GM12878 (cell line): ENCODE results near the gene FGFBP1. TPM values are rescaled to one million over a fixed set of nuclear protein-coding genes. Genes with fewer than 3 reads are reported as not detected.

Source experiments
- ASH2L ChIP-seq: fragments of 300-600, 200-600 bp; sonication (generic); IDR thresholded peaks from 2 replicates; pipeline ENCODE4 v1.6.1; 2017; ENCODE audit warnings: low read depth, mild to moderate bottlenecking, borderline replicate concordance
- BCL11A ChIP-seq: IDR thresholded peaks from 2 replicates; pipeline ENCODE4 v1.6.1; 2011; ENCODE audit warnings: low read depth, low read length
- CEBPZ ChIP-seq: fragments of 150-350 bp; IDR thresholded peaks from 2 replicates; pipeline ENCODE4 v1.6.1; 2016; ENCODE audit warnings: low read depth, low read length
- CREM ChIP-seq: IDR thresholded peaks from 2 replicates; pipeline ENCODE4 v1.6.1; 2014; ENCODE audit warnings: antibody characterized with exemption, low read depth
- DPF2 ChIP-seq: fragments of 450-650 bp; IDR thresholded peaks from 2 replicates; pipeline ENCODE4 v1.6.1; 2017; ENCODE audit warnings: mild to moderate bottlenecking
- GATAD2B ChIP-seq: fragments of 450-650 bp; conservative IDR thresholded peaks from 2 replicates; pipeline ENCODE4 v1.6.1; 2017; ENCODE audit warnings: low read depth, mild to moderate bottlenecking, moderate library complexity
- HDAC2 ChIP-seq: fragments of 200-600 bp; sonication (generic); IDR thresholded peaks from 2 replicates; pipeline ENCODE4 v1.6.1; 2017
- IRF3 ChIP-seq: fragments of 450-650 bp; IDR thresholded peaks from 2 replicates; pipeline ENCODE4 v1.6.1; 2014; ENCODE audit warnings: mild to moderate bottlenecking
- MEF2A ChIP-seq: IDR thresholded peaks from 2 replicates; pipeline ENCODE4 v1.6.1; 2011; ENCODE audit warnings: low read depth, mild to moderate bottlenecking, low read length, moderate library complexity; ENCODE audit not compliant: insufficient read depth
- MTA2 ChIP-seq: fragments of 450-650 bp; IDR thresholded peaks from 2 replicates; pipeline ENCODE4 v1.6.1; 2016; ENCODE audit warnings: low read depth, mild to moderate bottlenecking, moderate library complexity
- NR2F1 ChIP-seq: fragments of 450-650 bp; conservative IDR thresholded peaks from 2 replicates; pipeline ENCODE4 v1.6.1; 2017; ENCODE audit warnings: mild to moderate bottlenecking
- NRF1 ChIP-seq: conservative IDR thresholded peaks from 2 replicates; pipeline ENCODE4 v1.6.1; 2011; ENCODE audit warnings: mild to moderate bottlenecking, low read depth, low read length, improper control_type of control experiment
- PBX3 ChIP-seq: IDR thresholded peaks from 2 replicates; pipeline ENCODE4 v1.6.1; 2011; ENCODE audit warnings: mild to moderate bottlenecking, low read depth, low read length, moderate library complexity; ENCODE audit not compliant: insufficient replicate concordance
- PRDM15 ChIP-seq: fragments of 450-650 bp; formaldehyde crosslinking; IDR thresholded peaks from 2 replicates; pipeline ENCODE4 v1.4.0; 2020; ENCODE audit warnings: mild to moderate bottlenecking, moderate library complexity
- RAD21 ChIP-seq: IDR thresholded peaks from 2 replicates; pipeline ENCODE4 v1.6.1; 2011; ENCODE audit warnings: mild to moderate bottlenecking, low read depth, low read length, moderate library complexity; ENCODE audit not compliant: insufficient read depth
- SPI1 ChIP-seq: IDR thresholded peaks from 2 replicates; pipeline ENCODE4 v1.6.1; 2011; ENCODE audit warnings: low read depth, mild to moderate bottlenecking, low read length, moderate library complexity, borderline replicate concordance; ENCODE audit not compliant: insufficient read depth
- polyA plus RNA-seq, 11 experiments: library from polyadenylated mRNA; depleted of rRNA in 4 of 11; unstranded in 6 of 11; stranded (reverse) in 5 of 11; fragments of >200 nt; fragmentation: Nextera tagmentation in 4 of 11; fragmentation: Illumina TruSeq in 1 of 11; extraction: Ambion mirVana in 4 of 11; extraction: Trizol in 1 of 11; gene quantifications; 1 replicate in 1 of 11; 2 replicates in 10 of 11; pipeline versions ENCODE4 v1.2.1 to v1.2.3, GENCODE V29; 2011 to 2016; ENCODE audit warnings: inconsistent platforms in 2 of 11, missing spikeins in 2 of 11, low read depth in 1 of 11
- total RNA-seq, 4 experiments: library from RNA; depleted of rRNA in 3 of 4; stranded (reverse); fragments of >200 nt in 3 of 4; fragmentation: Illumina TruSeq in 1 of 4; extraction: Trizol in 1 of 4; gene quantifications; 2 replicates each; pipeline versions ENCODE4 v1.2.1 to v1.2.3, GENCODE V29; 2013 to 2021

Gene FGFBP1
- total and polyA plus RNA-seq, 10 of the 15 experiments (the other 5 are each of a cell fraction or from before 2014, with no cell fraction given), result 0.09 to 0.11 (median 0.09) TPM; not detected in 7

- TF ChIP-seq ASH2L (no peak), BCL11A (0 out of 2 replicates have a peak, but pooled peaks have one; percentile 23), GATAD2B (0 out of 2 replicates have a peak, but pooled peaks have one; percentile 39), MEF2A (peak; percentile 51; the same call in 1 of the 2 replicates), NRF1 (no peak), NR2F1 (peak; percentile 90), CREM (0 out of 2 replicates have a peak, but pooled peaks have one; percentile 26), PBX3 (peak; percentile 47), RAD21 (peak; percentile 95), IRF3 (peak; percentile 17; the same call in 1 of the 2 replicates), MTA2 (peak; percentile 51), SPI1 (peak; percentile 26; the same call in 1 of the 2 replicates), CEBPZ (no peak), DPF2 (no peak), PRDM15 (CRISPR knock-in tag) (no peak), HDAC2 (no peak)
These were observed 17.8 kb upstream of the FGFBP1 start (continued) for GRCh38 chr4:15956179-15956850.
